ENCODE results near the gene HIGD1B.

Gene HIGD1B

DNA sequence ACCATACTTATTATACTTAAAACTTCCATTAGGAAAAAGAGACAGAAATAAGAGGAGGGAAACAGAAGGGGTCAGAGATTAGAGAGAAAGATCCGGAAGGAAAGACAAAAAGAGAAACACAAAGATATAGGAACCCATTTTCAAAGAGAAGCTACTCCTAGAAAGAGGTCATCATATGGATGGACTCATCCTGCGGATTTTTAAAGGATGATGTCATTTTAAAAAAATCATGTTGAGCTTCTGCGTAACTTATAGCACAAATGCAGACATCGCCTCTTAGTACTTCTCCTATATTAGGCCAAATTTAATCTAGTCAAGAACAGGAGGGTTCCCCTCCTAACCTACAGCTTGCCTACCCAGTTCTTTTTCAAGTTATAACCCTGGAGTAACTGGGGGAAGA is 33.5 kb downstream of the HIGD1B start:
- H3K4me3 ChIP-seq (ENCODE audit: low read length) = no peak overlapping the region
- H2BK5ac ChIP-seq (ENCODE audit: low read length) = no peak overlapping the region
- no peak overlapping the region for H4K5ac ChIP-seq (ENCODE audit: low read length)
- H3K56ac ChIP-seq (ENCODE audit: low read length) = no peak overlapping the region
- H3K4ac ChIP-seq (ENCODE audit: low read depth, low read length) = no peak overlapping the region
- no peak overlapping the region for H2BK120ac ChIP-seq (ENCODE audit: low read depth, low read length)
- H3K27ac ChIP-seq (ENCODE audit: low read depth, low read length) = no peak overlapping the region
- no peak overlapping the region for H3K23ac ChIP-seq (ENCODE audit: low read length)
- H3K79me1 ChIP-seq (ENCODE audit: low read length) = no peaks in the 10 kb centered on the region
- no peak overlapping the region for H2BK15ac ChIP-seq (replicated peaks; ENCODE audit: low read depth)
- WGBS (ENCODE audit: extremely low coverage, insufficient coverage, low lambda C conversion rate) = no CpG with 5 or more reads among the region's 4 CpGs
- DNase-seq = no peak
- no peak overlapping the region for H2AK5ac ChIP-seq (ENCODE audit: low read length)
- no peaks in the 10 kb centered on the region for H3K79me2 ChIP-seq (ENCODE audit: control insufficient read depth, insufficient read depth, low read length)
- H3K4me2 ChIP-seq (ENCODE audit: low read length) = no peak overlapping the region
- H3K27me3 ChIP-seq (ENCODE audit: insufficient read depth, low read length, poor library complexity) = no peaks in the 10 kb centered on the region
- H3K18ac ChIP-seq (ENCODE audit: low read length) = no peak overlapping the region
- H3K9ac ChIP-seq (ENCODE audit: low read length) = no peak overlapping the region
- no peak overlapping the region for H4K8ac ChIP-seq (ENCODE audit: low read depth, low read length)
- peaks cover 5% of the 10 kb centered on the region for H3K36me3 ChIP-seq (ENCODE audit: control insufficient read depth, insufficient read depth, low read length)
- no peaks in the 10 kb centered on the region for H3K4me1 ChIP-seq (ENCODE audit: control insufficient read depth, low read depth, low read length)

DNA sequence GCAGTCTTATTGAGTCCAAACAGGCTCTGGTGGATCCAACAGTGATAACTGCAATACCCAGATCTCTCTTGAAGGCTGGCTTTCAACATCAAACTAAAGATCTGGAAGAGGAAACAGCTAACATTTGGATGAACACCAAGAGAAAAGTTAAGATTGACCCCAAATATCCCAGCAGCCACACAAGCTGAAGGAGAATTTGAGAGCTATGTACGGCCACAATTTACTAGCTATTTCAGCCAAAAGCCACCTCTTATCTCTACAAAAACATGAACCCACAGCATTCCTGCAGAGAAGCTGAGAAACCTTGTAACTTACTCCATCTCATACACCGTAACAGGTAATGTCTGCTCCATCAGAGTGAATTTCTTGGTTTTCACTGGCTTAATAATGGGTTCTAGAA is 37.3 kb downstream of the HIGD1B start:
- no peak overlapping the region for H3K56ac ChIP-seq (ENCODE audit: low read length)
- no peak overlapping the region for H4K8ac ChIP-seq (ENCODE audit: low read depth, low read length)
- no peak overlapping the region for H2BK15ac ChIP-seq (replicated peaks; ENCODE audit: low read depth)
- no peak overlapping the region for H3K27ac ChIP-seq (ENCODE audit: low read depth, low read length)
- DNase-seq = no peak
- no CpG with 5 or more reads among the region's 2 CpGs for WGBS (ENCODE audit: extremely low coverage, insufficient coverage, low lambda C conversion rate)
- H3K4me3 ChIP-seq (ENCODE audit: low read length) = no peak overlapping the region
- peaks cover 12% of the 10 kb centered on the region for H3K79me2 ChIP-seq (ENCODE audit: control insufficient read depth, insufficient read depth, low read length)
- H3K9ac ChIP-seq (ENCODE audit: low read length) = no peak overlapping the region
- H3K23ac ChIP-seq (ENCODE audit: low read length) = no peak overlapping the region
- H2AK5ac ChIP-seq (ENCODE audit: low read length) = no peak overlapping the region
- H3K4me1 ChIP-seq (ENCODE audit: control insufficient read depth, low read depth, low read length) = no peaks in the 10 kb centered on the region
- H2BK120ac ChIP-seq (ENCODE audit: low read depth, low read length) = no peak overlapping the region
- no peak overlapping the region for H4K5ac ChIP-seq (ENCODE audit: low read length)
- H3K4me2 ChIP-seq (ENCODE audit: low read length) = no peak overlapping the region
- no peak overlapping the region for H3K4ac ChIP-seq (ENCODE audit: low read depth, low read length)
- H3K79me1 ChIP-seq (ENCODE audit: low read length) = peaks cover 13% of the 10 kb centered on the region
- H3K27me3 ChIP-seq (ENCODE audit: insufficient read depth, low read length, poor library complexity) = no peaks in the 10 kb centered on the region
- H3K36me3 ChIP-seq (ENCODE audit: control insufficient read depth, insufficient read depth, low read length) = peaks cover 8% of the 10 kb centered on the region
- no peak overlapping the region for H2BK5ac ChIP-seq (ENCODE audit: low read length)
- no peak overlapping the region for H3K18ac ChIP-seq (ENCODE audit: low read length)

DNA sequence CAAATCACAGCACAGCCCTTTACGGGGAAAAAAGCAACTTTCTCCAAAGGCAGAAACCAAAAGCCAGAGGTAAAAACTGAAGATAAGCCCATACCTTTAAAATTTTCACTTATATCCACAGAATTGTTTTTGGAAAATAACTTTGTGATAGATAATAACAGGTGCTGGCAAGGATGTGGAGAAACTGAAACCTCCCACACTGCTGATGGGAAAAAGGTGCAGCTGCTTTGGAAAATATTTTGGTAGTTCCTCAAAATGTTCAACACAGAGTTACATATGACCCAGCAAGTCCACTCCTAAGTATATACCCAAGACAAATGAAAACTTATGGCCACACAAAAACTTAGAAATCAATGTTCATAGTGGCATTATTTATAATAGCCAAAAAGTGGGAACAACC is 39.3 kb downstream of the HIGD1B start:
- no CpG with 5 or more reads among the region's 1 CpG for WGBS (ENCODE audit: extremely low coverage, insufficient coverage, low lambda C conversion rate)
- no peak overlapping the region for H3K23ac ChIP-seq (ENCODE audit: low read length)
- H4K5ac ChIP-seq (ENCODE audit: low read length) = no peak overlapping the region
- no peak overlapping the region for H2BK5ac ChIP-seq (ENCODE audit: low read length)
- H3K79me2 ChIP-seq (ENCODE audit: control insufficient read depth, insufficient read depth, low read length) = peaks cover 17% of the 10 kb centered on the region
- H2BK120ac ChIP-seq (ENCODE audit: low read depth, low read length) = no peak overlapping the region
- H3K4ac ChIP-seq (ENCODE audit: low read depth, low read length) = no peak overlapping the region
- no peak overlapping the region for H2AK5ac ChIP-seq (ENCODE audit: low read length)
- H3K4me2 ChIP-seq (ENCODE audit: low read length) = no peak overlapping the region
- no peak overlapping the region for H3K56ac ChIP-seq (ENCODE audit: low read length)
- no peaks in the 10 kb centered on the region for H3K27me3 ChIP-seq (ENCODE audit: insufficient read depth, low read length, poor library complexity)
- peaks cover 17% of the 10 kb centered on the region for H3K79me1 ChIP-seq (ENCODE audit: low read length)
- no peak overlapping the region for H3K4me3 ChIP-seq (ENCODE audit: low read length)
- no peak overlapping the region for H3K18ac ChIP-seq (ENCODE audit: low read length)
- DNase-seq = no peak
- no peak overlapping the region for H3K27ac ChIP-seq (ENCODE audit: low read depth, low read length)
- no peaks in the 10 kb centered on the region for H3K4me1 ChIP-seq (ENCODE audit: control insufficient read depth, low read depth, low read length)
- H4K8ac ChIP-seq (ENCODE audit: low read depth, low read length) = no peak overlapping the region
- no peak overlapping the region for H2BK15ac ChIP-seq (replicated peaks; ENCODE audit: low read depth)
- H3K36me3 ChIP-seq (ENCODE audit: control insufficient read depth, insufficient read depth, low read length) = peaks cover 10% of the 10 kb centered on the region
- no peak overlapping the region for H3K9ac ChIP-seq (ENCODE audit: low read length)

DNA sequence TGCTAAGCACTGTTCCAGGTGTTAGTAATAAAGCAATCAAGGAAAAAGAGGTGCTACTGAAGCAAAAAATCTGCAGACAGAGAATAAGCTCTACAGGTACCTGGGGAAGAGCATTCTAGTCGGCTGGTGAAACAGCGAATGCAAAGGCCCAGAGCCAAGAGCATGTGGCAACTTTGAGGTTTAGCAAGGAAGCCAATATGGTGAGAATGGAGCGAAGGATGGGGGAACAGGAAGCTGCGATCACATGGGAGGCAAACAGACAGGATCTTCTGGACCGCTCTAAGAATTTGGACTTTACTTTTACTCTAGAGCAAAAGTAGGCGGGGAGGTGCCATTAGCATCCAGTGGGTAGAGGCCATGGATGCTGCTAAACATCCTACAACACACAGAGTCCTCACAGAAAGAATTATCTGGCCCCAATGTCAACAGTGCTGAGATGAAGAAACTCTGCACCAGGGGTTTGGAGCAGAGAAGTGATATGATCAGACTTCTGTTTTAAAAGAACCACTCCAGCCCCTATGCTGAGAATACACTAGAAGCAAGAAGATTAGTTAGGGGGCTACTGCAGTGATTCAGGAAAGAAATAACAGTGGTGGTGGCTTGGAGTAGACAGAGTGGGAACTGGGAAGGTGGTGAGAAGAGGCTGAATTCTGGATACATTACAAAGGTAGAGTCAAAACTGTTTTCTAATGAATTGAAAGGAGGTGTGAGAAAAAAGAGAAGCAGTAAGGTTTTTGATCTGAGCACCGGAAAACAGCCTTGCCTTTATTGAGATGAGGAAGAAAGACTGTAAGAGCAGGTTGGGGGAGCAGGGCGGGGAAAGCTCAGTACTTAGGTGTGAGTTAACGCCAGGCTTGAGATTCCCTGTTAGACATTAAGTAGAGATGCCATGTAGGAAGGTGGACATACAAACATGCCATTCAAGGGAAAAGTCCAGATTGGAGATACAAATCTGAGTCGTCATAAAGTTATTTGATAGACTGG is 40.6 kb downstream of the HIGD1B start:
- Histone ChIP-seq H2BK15ac (replicated peaks; ENCODE audit: low read depth) (no peak overlapping the region), H4K5ac (ENCODE audit: low read length) (no peak overlapping the region), H2BK5ac (ENCODE audit: low read length) (no peak overlapping the region), H3K9ac (ENCODE audit: low read length) (no peak overlapping the region), H3K4me2 (ENCODE audit: low read length) (no peak overlapping the region), H3K23ac (ENCODE audit: low read length) (no peak overlapping the region), H3K79me1 (ENCODE audit: low read length) (peaks cover 17% of the 10 kb centered on the region), H3K4me1 (ENCODE audit: control insufficient read depth, low read depth, low read length) (no peaks in the 10 kb centered on the region), H3K27ac (ENCODE audit: low read depth, low read length) (no peak overlapping the region), H3K4ac (ENCODE audit: low read depth, low read length) (no peak overlapping the region), H3K79me2 (ENCODE audit: control insufficient read depth, insufficient read depth, low read length) (peaks cover 19% of the 10 kb centered on the region), H3K4me3 (ENCODE audit: low read length) (no peak overlapping the region), H3K27me3 (ENCODE audit: insufficient read depth, low read length, poor library complexity) (no peaks in the 10 kb centered on the region), H3K36me3 (ENCODE audit: control insufficient read depth, insufficient read depth, low read length) (peaks cover 10% of the 10 kb centered on the region), H2BK120ac (ENCODE audit: low read depth, low read length) (no peak overlapping the region), H4K8ac (ENCODE audit: low read depth, low read length) (no peak overlapping the region), H3K56ac (ENCODE audit: low read length) (no peak overlapping the region), H3K18ac (ENCODE audit: low read length) (no peak overlapping the region), H2AK5ac (ENCODE audit: low read length) (no peak overlapping the region)
- WGBS (ENCODE audit: extremely low coverage, insufficient coverage, low lambda C conversion rate) = no CpG with 5 or more reads among the region's 10 CpGs
- no peak for DNase-seq

DNA sequence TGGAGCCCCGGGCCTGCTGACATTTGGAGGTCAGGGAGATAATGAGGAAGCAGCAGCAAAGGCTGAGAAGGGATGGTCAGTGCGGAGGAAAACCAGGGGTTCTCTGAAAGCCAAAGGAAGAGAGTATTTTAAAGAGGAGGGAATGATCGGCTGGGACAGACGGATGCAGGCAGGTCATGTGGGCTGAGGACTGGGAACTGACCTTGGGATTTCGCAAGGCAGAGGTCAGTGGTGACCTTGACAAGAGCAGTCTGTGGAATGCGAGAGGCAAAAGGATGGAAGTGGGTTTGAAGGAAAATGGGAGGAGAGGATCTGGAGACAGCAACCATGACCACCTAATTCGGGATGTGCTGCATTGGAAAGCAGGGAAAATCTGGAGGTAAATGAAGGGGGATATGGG is 41.3 kb downstream of the HIGD1B start:
- Histone ChIP-seq H4K5ac (ENCODE audit: low read length) (no peak overlapping the region), H3K4me2 (ENCODE audit: low read length) (no peak overlapping the region), H3K4me3 (ENCODE audit: low read length) (no peak overlapping the region), H3K27ac (ENCODE audit: low read depth, low read length) (no peak overlapping the region), H3K18ac (ENCODE audit: low read length) (no peak overlapping the region), H3K23ac (ENCODE audit: low read length) (no peak overlapping the region), H2BK120ac (ENCODE audit: low read depth, low read length) (no peak overlapping the region), H3K27me3 (ENCODE audit: insufficient read depth, low read length, poor library complexity) (no peaks in the 10 kb centered on the region), H3K36me3 (ENCODE audit: control insufficient read depth, insufficient read depth, low read length) (peaks cover 8% of the 10 kb centered on the region), H3K79me1 (ENCODE audit: low read length) (peaks cover 17% of the 10 kb centered on the region), H3K79me2 (ENCODE audit: control insufficient read depth, insufficient read depth, low read length) (peaks cover 19% of the 10 kb centered on the region), H2AK5ac (ENCODE audit: low read length) (no peak overlapping the region), H3K4ac (ENCODE audit: low read depth, low read length) (no peak overlapping the region), H4K8ac (ENCODE audit: low read depth, low read length) (no peak overlapping the region), H2BK15ac (replicated peaks; ENCODE audit: low read depth) (no peak overlapping the region), H2BK5ac (ENCODE audit: low read length) (no peak overlapping the region), H3K56ac (ENCODE audit: low read length) (no peak overlapping the region), H3K4me1 (ENCODE audit: control insufficient read depth, low read depth, low read length) (no peaks in the 10 kb centered on the region), H3K9ac (ENCODE audit: low read length) (no peak overlapping the region)
- WGBS (ENCODE audit: extremely low coverage, insufficient coverage, low lambda C conversion rate) = no CpG with 5 or more reads among the region's 7 CpGs
- no peak for DNase-seq

DNA sequence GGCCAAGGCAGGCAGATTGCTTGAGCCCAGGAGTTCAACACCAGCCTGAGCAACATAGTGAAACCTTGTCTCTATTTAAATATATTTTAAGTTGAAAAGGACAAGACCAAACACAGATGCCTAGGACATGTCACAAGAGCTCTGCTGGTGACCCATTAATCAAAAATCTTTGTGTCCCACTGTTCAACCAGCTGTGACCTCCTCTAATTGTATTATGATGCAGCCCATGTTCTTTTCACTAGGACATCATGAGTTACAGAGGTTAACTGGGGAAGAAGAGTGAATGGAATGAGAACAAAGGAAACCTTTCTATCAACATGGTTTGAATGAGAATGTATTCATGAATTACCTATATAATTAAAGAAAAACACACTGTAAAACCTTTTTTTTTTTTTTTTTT is 44.6 kb downstream of the HIGD1B start:
- H4K5ac ChIP-seq (ENCODE audit: low read length) = no peak overlapping the region
- no peak overlapping the region for H2BK5ac ChIP-seq (ENCODE audit: low read length)
- peaks cover 5% of the 10 kb centered on the region for H3K36me3 ChIP-seq (ENCODE audit: control insufficient read depth, insufficient read depth, low read length)
- H2BK15ac ChIP-seq (replicated peaks; ENCODE audit: low read depth) = no peak overlapping the region
- H3K23ac ChIP-seq (ENCODE audit: low read length) = no peak overlapping the region
- no peaks in the 10 kb centered on the region for H3K27me3 ChIP-seq (ENCODE audit: insufficient read depth, low read length, poor library complexity)
- no peaks in the 10 kb centered on the region for H3K4me1 ChIP-seq (ENCODE audit: control insufficient read depth, low read depth, low read length)
- no peak overlapping the region for H4K8ac ChIP-seq (ENCODE audit: low read depth, low read length)
- no peak overlapping the region for H3K4me2 ChIP-seq (ENCODE audit: low read length)
- H3K79me2 ChIP-seq (ENCODE audit: control insufficient read depth, insufficient read depth, low read length) = peaks cover 25% of the 10 kb centered on the region
- no peak overlapping the region for H3K9ac ChIP-seq (ENCODE audit: low read length)
- no peak for DNase-seq
- H3K4me3 ChIP-seq (ENCODE audit: low read length) = no peak overlapping the region
- no peak overlapping the region for H3K18ac ChIP-seq (ENCODE audit: low read length)
- H2AK5ac ChIP-seq (ENCODE audit: low read length) = no peak overlapping the region
- H3K4ac ChIP-seq (ENCODE audit: low read depth, low read length) = no peak overlapping the region
- peaks cover 19% of the 10 kb centered on the region for H3K79me1 ChIP-seq (ENCODE audit: low read length)
- H2BK120ac ChIP-seq (ENCODE audit: low read depth, low read length) = no peak overlapping the region
- no peak overlapping the region for H3K56ac ChIP-seq (ENCODE audit: low read length)
- no peak overlapping the region for H3K27ac ChIP-seq (ENCODE audit: low read depth, low read length)
